GM21528 (cell line): ENCODE results near the gene MPG.
"Not testable (repeated sequence)": the region's sequence is repeated elsewhere in the genome, so short reads cannot be mapped to it uniquely, and the experiment has no call there.

Experiments used
- ATAC-seq: cut with Tn5 transposase; IDR thresholded peaks from one replicate; pipeline ENCODE4 v1.9.1; 2021; ENCODE audit warnings: mild to moderate bottlenecking, moderate library complexity; ENCODE audit not compliant: unreplicated experiment, low FRiP score

MPG gene

DNA sequence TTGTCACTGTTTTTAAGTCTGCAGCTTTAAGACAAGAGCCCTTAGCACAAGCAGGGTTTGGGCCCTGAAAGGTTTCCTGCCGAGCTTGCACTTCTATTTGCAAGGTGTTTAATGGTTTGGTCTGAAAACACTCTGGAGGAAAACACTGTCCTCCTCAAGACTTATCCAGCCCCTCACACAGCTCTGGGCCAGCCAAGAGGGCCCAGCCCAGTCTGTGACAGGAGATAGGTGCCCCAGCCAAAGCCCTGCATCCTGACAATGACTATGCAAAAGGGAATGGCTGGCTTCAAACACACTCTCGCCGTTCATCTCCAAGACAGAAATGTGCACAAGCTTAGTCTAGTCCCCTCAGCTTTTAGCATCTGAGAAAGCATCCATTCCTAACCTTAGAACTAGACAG is 26.9 kb downstream of the MPG start:
- ATAC-seq = no peak

DNA sequence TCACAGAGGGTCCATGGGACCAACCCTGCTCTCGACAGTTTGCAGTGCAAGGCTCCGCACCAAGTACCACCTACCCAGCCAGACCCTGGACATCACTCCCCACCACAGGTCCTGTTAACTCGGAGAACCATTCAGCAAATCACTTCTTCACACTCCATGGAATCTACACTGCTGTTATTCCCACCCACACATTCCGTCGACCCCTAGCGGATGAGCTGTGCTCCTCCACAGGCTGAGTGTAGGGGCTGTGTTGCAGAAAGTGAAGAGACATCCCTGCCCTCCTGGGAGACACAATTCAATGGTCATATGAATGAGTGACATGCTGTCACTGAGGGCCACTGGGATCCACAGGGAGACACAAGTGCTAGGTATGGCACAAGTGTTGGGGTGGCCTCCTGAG is 27.5 kb downstream of the MPG start:
- ATAC-seq = no peak

DNA sequence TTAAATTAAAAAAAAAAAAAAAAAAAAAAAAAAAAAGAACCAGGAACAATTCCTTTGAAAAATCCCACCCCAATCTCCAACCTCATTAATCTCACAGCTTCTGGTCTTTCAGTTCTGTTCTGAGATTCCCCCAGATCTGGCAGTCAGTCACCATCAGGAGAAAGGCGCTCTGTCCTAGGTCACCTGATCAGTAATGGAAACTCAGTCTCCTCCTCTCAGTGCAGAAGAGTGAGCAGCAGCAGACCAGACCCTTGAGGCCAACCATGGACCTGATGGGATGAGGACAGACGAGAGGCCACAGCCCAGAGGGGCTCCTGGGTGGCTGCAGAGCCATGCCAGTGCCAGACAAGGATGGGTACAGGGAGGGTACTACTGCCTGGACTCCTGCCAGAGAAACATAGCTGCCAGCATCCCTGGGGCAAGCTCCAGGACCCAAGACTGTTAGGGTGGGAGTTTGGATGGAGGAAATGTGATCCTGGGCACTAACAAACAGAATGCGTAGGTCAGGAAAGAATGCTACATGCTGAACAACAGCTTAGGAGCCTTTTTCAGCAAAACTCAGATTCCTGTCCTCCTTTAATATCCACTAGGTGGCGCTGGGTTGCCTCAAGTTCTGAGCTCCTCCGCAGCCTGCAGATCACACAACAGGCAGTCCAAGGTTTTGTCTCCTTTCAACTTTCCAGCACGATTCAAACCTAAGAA is 28.7 kb downstream of the MPG start:
- ATAC-seq = no peak

DNA sequence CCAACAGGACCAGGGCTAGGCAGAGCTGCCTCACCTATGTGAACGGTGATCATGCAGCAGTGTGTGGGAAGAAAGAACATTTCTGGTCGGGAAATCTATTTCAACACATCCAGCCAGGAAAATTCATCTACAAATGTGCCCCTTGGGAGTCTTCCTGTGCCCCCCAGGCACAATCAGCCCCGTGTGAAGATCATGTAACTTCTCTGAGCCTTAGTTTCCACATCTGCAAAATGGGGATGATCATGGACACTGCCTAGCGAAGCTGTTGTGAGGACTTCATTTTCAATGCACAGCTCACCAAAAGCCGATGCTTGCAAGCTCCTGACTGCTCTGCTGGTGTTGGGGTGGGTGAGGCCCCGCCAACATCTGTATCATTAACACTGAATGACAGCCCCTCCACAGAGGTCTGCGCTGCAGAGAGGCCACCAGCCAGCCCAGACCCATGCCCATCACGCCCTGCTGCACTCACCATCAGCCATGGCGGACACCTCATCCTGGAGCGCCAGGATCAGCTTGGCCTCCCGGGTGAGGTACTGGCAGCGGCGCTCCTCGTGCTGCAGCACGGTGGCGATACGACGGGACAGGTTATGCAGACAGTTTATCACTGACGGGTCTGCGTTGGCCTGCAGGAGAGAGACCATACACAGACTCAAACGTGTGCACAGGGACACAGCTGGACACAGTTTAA is 34.3 kb downstream of the MPG start:
- no peak for ATAC-seq

DNA sequence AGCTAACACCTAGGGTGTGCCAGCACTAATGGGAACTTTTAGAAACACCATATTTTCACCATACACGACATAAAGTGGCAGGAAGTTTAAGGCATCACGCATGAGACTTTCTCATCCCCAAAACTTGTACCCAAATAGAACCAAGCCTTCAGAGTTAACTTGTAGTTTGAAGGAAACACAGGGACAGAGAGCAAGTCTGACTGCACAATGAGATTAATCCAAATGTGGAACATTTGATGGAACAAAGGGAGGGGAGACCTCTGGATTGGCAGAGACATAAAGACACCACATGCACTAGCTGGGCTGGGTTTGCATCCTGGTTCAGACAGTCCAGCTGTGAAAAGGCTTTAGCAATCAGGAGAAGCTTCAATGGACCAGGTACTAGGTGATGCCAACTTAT is 36.3 kb downstream of the MPG start:
- ATAC-seq = no peak

DNA sequence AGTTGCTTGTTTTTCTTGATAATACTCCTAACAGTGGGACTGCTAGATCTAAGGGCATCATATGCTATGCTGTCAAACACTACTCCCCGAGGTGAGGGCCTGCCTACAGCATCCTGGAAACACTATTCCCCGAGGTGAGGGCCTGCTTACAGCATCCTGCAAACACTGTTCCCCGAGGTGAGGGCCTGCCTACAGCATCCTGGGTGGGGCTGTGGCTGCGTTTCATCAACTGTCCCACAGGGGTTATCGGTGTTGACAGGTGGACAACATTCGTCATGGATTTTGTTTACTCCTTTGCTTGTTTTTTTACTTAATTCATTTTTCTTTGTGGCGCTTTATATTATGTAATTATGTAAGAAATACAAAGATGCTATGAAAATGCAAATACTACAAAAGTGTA is 38.0 kb downstream of the MPG start:
- no peak for ATAC-seq

DNA sequence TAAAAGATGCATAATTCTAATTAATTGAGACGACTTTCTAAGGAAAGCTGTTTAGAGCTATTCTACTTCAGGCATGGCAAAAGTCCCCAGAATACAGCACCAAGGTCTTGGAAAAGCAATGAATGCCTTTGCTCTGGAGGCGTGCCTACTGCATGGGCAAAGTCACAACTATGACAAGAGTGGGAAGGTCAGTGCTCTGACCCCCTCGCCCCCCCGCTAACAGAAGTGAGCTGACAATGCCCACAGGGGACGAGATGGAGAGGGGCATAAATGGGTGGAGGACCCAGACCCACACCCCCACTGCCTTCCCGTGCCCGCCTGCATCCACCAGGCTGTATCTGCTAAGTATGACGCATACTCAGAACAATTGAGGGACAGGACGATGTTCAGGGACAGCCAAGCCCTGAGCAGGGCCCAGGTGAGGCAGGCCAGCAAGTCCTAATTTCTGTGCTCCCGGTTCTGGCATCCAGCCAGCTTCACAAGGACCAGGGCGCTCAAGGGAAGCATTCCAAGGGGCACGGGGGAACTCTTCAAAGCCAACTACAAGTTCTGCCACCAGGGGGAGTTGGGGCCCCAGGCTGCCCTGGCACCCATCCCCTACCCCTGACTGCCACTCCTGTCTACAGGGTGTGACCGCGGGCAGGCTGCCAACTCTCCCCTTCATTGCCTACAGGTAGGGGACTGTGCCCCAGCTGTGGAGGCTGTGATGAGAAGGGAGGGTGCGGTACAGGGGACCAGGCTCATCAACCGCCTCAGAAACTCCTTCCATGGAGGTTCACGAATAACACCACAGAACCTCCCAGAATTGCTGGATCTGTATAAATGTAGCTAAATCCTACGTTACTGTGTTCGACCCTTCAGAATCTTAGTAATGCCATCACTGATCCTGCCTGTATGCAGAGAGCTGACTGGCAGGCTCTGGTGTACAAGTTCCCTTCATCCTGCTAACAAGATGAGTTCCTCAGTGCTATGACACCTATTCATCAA is 39.6 kb downstream of the MPG start:
- ATAC-seq = no peak

DNA sequence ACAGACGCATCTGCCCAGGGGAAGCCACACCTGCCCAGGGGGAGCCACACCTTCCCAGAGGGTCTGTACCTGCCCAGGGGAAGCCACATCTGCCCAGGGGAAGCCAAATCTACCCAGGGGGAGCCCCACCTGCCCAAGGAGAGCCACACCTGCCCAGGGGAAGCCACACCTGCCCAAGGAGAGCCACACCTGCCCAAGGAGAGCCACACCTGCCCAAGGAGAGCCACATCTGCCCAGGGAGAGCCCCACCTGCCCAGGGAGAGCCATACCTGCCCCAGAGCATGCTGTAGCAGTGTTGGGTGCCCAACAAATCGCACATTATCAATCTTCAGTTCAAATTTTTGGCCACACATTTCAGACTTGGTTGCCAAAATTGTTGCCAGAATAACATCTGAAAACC is 40.8 kb downstream of the MPG start:
- no peak for ATAC-seq

DNA sequence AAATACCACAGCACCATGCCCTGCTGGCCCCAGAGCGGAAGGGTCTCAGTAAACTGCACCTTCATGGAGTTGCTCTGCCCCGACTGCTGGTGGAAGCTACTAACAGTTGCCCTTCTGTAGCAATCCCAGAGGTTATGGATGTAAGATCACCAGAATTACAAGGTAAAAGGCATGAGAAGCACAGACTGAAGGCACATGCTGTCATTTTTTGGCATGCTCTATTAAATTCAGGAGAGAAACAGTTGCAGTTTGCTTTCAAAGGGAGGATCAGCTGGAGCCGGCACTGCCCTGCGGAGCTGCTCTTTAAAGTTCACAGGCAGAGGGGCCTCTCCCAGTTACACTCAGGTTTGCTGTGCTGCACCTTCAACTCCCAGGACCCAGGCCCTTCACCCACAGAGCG is 41.3 kb downstream of the MPG start:
- no peak for ATAC-seq

DNA sequence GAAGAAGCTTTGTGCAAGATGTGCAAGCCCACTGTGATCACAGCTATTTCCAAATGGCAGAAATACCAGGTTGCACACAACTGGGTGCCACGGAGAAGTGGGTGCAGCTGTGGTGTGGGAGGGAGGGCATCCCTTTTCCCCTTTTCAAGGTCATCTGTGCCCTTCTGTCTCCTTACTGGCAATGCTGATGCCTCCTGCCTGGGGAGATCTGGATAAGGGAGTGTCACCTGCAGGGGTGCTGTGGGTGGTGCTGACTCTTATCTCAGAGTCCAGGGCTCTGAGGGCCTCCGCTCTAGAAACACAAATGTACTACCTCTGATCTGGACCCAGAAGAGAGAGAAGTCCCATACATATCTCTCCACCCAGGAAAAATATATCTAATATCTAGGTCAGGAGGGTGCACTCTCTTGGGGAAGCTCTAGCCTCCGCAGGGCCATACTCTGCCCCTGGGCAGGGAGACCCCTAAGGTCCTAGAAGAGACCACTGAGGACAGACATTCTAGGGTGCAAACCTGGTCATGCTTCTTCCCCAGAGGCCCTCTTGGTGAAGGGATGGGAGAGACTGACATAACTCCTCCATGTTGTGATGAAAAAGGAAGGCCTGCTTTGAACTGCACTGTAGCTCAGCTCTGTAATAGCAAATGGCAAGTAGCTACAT is 41.9 kb downstream of the MPG start:
- no peak for ATAC-seq

DNA sequence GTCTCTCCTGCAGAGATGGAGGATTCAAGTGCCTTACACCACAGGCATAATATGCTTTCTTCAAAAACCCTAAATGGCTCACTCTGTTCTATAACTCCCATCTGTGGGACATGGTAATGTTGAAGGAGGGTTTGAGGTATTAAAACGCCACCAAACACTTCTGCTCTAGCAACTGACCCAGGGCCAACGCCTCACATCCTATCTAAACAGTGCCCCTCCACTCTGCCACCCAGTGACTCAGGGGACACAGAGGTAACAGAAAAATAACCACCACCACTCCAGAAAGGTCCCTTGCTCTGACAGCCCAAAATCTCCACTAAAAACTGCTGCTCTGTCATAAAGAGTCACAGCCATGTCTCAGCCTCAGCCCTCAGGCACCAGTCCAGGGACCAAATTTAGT is 42.7 kb downstream of the MPG start:
- no peak for ATAC-seq

DNA sequence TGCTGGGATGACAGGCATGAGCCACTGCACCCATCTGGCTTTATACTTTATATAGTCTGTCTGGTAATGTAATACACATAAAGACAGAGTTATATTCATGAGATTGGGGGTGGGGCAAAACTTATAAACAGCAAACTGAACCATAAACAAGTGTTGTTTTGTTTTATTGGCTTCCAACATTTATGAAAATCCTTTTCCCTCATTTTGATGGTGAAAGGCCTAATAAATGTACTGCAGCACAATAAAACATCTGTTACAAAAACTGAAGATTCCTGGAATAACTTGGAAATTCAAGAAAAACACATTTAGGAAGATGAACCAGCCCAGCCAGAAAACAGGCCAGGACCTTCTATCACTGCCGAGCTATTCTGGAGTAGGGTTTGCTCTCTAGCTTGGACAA is 44.3 kb downstream of the MPG start:
- no peak for ATAC-seq

DNA sequence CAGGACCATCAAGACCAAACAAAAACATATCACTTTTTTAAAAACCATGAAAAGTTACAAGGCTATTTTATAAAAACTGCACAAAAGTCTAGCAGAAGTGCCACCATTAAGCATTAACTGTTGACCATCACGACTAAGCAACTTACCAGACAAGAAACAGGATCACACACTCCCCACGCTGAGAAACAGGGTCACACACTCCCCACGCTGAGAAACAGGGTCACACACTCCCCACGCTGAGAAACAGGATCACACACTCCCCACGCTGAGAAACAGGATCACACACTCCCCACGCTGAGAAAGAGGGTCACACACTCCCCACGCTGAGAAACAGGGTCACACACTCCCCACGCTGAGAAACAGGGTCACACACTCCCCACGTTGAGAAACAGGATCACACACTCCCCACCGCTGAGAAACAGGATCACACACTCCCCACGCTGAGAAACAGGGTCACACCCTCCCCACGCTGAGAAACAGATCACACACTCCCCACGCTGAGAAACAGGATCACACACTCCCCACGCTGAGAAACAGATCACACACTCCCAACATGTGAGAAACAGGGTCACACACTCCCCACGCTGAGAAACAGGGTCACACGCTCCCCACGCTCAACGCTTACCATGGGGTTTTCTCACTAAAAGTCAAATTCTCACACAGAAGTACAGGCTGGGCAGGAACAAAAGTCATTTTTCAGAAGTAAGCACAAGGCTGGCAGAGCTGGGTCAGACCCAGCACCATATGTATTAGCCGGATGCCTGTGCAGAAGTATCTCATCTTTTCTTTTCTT is 45.7 kb downstream of the MPG start:
- not testable (repeated sequence) for ATAC-seq

DNA sequence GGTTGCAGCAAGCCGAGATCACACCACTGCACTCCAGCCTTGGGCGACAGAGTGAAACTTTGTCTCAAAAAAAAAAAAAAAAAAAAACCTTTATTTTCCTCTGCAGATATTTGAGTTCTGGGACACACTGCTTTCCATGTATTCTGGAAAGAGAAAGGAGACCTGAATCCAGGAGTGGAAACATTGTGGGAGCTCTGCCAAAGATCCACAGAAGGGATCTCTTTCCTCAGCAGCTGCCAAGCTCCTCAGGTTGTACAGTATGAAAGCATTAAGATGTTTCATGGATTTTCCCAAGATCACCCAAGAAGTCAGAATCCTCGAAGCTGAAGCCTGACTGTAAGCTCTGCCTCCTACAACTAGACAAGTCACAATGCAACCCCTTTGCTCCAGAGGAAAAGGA is 47.0 kb downstream of the MPG start:
- no peak for ATAC-seq

DNA sequence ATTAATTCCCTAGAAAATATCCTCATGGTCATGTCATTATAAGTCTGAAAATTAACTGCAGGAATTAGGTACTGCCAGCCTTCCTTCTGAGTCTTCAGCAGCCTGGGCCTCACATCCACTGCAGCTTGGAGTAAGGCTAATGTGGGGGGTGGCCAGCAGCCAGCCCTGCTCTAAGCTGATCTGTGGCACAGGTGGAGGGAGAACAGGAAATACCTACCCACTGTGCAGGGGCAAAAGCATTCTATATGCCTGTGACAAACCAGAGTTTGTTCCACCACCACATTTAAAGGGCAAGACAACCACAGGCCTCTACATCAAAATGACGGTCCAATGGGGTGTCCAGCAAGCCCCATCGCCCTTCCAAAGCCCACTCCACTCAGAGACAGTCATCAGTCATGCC is 51.0 kb downstream of the MPG start:
- no peak for ATAC-seq

DNA sequence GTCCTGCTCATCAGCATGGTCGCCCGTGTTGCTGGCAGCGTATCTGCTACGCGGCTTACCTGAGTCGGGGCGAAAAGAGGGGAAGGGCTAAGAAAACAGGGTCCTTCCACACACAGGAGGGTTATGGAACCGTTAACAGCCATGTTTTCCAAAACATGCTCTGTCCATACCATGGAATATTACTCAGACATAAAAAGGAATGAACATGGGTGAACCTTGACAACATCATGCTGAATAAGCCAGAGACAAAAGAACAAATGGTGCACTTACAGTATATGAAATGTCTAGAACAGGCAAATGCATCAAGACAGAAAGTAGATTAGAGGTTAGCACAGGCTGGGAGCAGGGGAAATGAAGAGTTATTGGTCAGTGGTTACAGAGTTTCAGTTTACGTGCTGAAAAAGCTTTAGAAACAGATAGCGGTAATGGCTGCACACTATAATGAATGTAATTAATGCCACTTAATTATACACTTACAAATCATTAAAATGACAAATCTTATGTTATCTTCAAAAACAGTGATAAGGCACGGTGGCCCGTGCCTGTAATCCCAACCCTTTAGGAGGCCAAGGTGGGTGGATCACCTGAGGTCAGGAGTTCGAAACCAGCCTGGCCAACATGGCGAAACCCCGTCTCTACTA is 52.6 kb downstream of the MPG start:
- ATAC-seq = no peak

DNA sequence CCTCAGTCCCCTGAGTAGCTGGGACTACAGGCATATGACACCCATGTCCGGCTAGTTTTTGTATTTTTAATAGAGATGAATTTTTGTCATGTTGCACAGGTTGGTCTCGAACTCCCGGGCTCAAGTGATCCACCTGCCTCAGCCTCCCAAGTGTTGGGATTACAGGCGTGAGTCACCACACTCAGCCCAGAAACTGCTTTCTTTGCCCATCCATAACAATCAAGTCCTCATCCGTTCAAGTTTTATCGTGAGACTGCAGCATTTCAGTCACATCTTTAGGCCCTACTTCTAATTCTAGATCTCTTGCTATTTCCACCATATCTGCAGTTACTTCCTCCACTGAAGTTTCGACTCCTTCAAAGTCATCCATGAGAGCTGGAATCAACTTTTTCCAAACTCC is 54.1 kb downstream of the MPG start:
- ATAC-seq = no peak

DNA sequence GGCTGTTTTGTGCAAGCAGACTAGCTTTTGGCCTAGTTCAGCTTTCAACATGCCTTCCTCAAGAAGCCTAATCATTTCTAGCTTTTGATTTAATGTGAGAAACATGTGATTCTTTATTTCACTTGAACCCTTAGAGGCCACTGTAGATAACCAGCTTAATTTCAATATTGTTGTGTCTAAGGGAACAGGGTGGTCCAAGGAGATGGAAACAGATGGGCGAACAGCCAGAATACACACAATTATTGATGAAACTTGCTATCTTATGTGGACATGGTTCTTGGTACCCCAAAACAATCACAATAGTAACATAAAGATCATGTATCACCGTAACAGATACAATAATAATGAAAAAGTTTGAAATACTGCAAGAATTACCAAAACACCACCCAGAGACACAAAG is 55.7 kb downstream of the MPG start:
- ATAC-seq = no peak
